ENCODE measurements around the gene PPP1R1C. TPM values are rescaled to one million over a fixed set of nuclear protein-coding genes. Genes with fewer than 3 reads are reported as not detected.
A peak's percentile ranks its signal among the peaks of the same experiment; 100 is the strongest.

Gene PPP1R1C
- total and polyA plus RNA-seq, 9 donors, result 0.40 to 2.7 (median 0.83) TPM

DNA sequence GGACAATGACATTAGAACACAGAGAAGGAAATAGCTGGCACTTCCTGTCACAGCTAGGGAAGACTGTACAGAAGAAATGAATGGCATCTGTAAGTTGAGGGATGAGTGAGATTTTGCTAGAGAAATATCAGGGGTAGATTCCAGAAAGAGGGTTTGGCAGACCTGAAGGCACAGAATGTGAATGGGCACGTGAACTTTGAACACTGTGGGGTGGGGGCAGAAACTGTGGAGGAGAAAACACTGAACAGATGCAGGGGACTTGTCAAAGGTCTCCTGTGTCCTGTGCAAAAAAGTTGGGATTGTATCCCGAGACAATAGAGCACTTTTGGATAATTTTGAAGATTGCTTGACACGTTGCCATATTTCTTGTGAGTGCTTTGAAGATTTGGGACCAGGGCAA, 88.0 kb downstream of the PPP1R1C start:
- Histone ChIP-seq H3K4me1 (ENCODE audit: control insufficient read depth, insufficient read depth, low read length) (no peaks in the 10 kb centered on the region), H3K9me3 (replicated peaks; ENCODE audit: control insufficient read depth, low read depth, low read length) (no peaks in the 10 kb centered on the region), H3K36me3 (ENCODE audit: control insufficient read depth, insufficient read depth, low read length) (no peaks in the 10 kb centered on the region), H3K27me3 (ENCODE audit: control insufficient read depth, insufficient read depth, low read length) (no peaks in the 10 kb centered on the region), H3K4me3 (ENCODE audit: low read length) (no peak overlapping the region), H3K27ac (ENCODE audit: low read length) (no peak overlapping the region)
- DNase-seq, result no peak
- WGBS (ENCODE audit: insufficient coverage), result 66% methylated on average over 2 of the region's 3 CpGs

DNA sequence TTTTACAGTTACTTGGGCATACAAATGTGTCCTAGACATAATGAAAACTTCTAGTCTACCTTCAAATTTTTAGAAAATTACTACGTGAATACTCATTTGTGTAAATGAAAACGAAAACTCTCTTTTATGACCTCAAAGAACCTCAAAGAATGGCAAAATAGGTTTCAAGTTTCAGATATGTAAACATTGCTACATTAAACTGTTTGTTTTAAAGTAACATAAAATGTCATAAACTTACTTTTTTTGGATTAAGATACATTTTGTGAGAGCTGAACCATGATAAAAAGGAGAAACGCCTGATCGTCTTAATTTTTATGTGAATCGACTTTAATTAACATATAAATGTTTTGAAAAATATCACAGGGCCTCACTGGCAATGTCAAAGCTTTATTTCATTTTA, 91.4 kb downstream of the PPP1R1C start:
- Histone ChIP-seq H3K27me3 (ENCODE audit: control insufficient read depth, insufficient read depth, low read length) (no peaks in the 10 kb centered on the region), H3K9me3 (replicated peaks; ENCODE audit: control insufficient read depth, low read depth, low read length) (no peaks in the 10 kb centered on the region), H3K4me3 (ENCODE audit: low read length) (no peak overlapping the region), H3K27ac (ENCODE audit: low read length) (no peak overlapping the region), H3K4me1 (ENCODE audit: control insufficient read depth, insufficient read depth, low read length) (no peaks in the 10 kb centered on the region), H3K36me3 (ENCODE audit: control insufficient read depth, insufficient read depth, low read length) (no peaks in the 10 kb centered on the region)
- WGBS (ENCODE audit: insufficient coverage), result no CpG with 5 or more reads among the region's 5 CpGs
- DNase-seq, result no peak

DNA sequence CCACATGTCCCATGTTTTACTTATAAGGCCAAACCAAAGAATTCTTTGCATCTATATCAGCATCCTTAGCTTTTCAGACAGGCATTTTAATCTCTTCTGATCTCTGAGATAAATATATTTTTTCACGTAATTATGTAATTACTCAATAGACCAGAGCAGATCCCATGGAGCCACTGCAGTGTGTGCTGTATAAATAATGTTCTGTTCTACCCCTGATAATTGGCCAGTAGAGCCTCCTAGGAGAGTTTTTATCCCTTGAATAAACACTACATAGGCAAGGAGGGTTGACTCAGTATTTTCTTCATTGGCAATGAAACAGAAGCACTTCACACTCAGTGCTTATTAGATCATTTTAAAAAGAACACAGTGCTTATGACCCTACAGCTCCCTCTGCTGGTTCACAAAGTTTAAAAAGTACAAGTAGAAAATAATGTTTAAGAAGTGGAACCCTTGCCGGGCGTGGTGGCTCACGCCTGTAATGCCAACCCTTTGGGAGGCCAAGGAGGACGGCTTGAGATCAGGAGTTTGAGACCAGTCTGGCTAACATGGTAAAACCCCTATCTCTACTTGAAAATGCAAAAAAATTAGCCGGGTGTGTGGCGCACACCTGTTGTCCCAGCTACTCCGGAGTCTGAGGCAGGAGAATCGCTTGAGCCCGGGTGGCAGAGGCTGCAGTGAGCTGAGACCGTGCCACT, 91.9 kb downstream of the PPP1R1C start:
- Histone ChIP-seq H3K36me3 (ENCODE audit: control insufficient read depth, insufficient read depth, low read length) (no peaks in the 10 kb centered on the region), H3K4me1 (ENCODE audit: control insufficient read depth, insufficient read depth, low read length) (no peaks in the 10 kb centered on the region), H3K4me3 (ENCODE audit: low read length) (no peak overlapping the region), H3K9me3 (replicated peaks; ENCODE audit: control insufficient read depth, low read depth, low read length) (no peaks in the 10 kb centered on the region), H3K27ac (ENCODE audit: low read length) (no peak overlapping the region), H3K27me3 (ENCODE audit: control insufficient read depth, insufficient read depth, low read length) (no peaks in the 10 kb centered on the region)
- peak; percentile 82 for DNase-seq
- WGBS (ENCODE audit: insufficient coverage), result 61% methylated on average over 9 of the region's 11 CpGs

DNA sequence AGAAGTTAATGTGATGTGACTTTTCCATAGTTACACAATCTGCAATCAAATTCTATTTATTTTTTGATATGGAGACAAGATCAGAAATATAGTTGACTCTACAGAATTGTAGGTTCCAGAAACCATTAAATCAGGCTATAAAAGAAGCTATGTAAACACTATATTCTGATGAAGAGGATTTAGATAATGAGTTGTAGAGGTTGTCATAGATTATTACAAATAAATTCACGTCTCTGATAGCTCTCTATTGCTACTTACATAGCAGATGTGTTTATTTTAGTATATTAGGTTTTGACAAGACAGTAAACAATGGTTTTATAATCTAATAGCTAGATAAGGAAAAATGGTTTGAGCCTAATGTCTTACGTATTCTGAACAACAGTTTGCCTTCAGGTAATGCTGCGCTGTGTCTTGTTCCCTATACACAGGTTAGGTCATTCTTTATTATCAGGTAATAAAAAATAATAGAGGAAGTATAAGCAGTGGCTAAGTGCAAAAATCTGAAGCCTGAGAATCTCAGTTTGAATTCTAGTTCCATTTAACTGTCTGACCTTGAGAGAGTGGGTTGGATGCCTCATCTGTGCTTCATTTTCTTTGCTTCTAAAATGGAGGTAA, 93.4 kb downstream of the PPP1R1C start:
- Histone ChIP-seq H3K27ac (ENCODE audit: low read length) (no peak overlapping the region), H3K4me1 (ENCODE audit: control insufficient read depth, insufficient read depth, low read length) (no peaks in the 10 kb centered on the region), H3K9me3 (replicated peaks; ENCODE audit: control insufficient read depth, low read depth, low read length) (no peaks in the 10 kb centered on the region), H3K4me3 (ENCODE audit: low read length) (no peak overlapping the region), H3K36me3 (ENCODE audit: control insufficient read depth, insufficient read depth, low read length) (no peaks in the 10 kb centered on the region), H3K27me3 (ENCODE audit: control insufficient read depth, insufficient read depth, low read length) (no peaks in the 10 kb centered on the region)
- no CpG with 5 or more reads among the region's 3 CpGs for WGBS (ENCODE audit: insufficient coverage)
- no peak for DNase-seq

DNA sequence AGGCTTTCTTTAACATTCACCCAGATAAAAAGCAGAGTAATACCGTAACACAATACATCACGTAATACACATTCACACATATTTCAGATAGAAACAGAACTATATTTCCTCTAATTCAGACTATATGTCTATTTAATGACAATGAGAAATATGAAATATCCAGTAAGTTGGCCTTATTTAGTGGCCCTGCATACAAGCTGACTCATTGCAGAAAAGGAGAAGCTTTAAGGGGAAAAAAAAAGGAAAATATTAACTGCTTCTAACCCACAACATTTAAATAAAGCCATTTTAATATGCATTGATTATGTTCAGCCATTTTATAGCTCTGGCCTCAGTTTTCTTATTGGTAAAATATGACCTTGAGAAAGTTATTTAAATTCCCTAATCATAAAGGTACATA, 94.8 kb downstream of the PPP1R1C start:
- no peak for DNase-seq
- Histone ChIP-seq H3K4me3 (ENCODE audit: low read length) (no peak overlapping the region), H3K36me3 (ENCODE audit: control insufficient read depth, insufficient read depth, low read length) (no peaks in the 10 kb centered on the region), H3K4me1 (ENCODE audit: control insufficient read depth, insufficient read depth, low read length) (no peaks in the 10 kb centered on the region), H3K27me3 (ENCODE audit: control insufficient read depth, insufficient read depth, low read length) (no peaks in the 10 kb centered on the region), H3K27ac (ENCODE audit: low read length) (no peak overlapping the region), H3K9me3 (replicated peaks; ENCODE audit: control insufficient read depth, low read depth, low read length) (no peaks in the 10 kb centered on the region)
- WGBS (ENCODE audit: insufficient coverage), result no CpG with 5 or more reads among the region's 2 CpGs

DNA sequence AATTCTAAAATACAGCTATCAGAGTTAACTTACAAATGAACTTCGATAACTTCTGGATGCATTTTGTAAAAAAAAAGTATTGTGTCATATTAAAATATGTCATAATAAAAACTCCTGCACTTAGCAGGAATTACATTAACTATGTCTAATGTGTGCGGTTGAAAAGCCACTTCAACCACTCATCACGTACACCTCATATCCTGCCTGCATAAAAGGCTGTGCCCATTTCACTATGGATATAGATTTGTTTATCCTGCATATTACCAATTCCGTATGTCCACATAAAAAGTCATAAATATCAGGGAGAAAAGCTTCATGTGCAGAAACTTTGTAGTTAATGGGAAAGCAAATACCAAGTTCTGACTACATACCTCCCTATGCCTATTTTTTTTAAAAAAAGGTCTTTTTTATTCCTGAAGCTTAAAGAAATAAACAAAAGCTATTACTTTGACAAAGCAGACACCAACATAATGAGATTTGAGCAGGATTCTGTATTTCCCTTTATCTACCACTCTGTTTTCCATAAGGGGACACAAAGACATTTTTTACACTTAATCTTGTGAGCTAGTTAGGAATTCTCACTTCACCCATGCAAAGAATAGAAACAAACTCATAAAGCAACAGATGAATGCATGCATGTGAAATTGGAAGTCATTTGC, 96.1 kb downstream of the PPP1R1C start:
- Histone ChIP-seq H3K4me3 (ENCODE audit: low read length) (no peak overlapping the region), H3K27me3 (ENCODE audit: control insufficient read depth, insufficient read depth, low read length) (no peaks in the 10 kb centered on the region), H3K9me3 (replicated peaks; ENCODE audit: control insufficient read depth, low read depth, low read length) (no peaks in the 10 kb centered on the region), H3K36me3 (ENCODE audit: control insufficient read depth, insufficient read depth, low read length) (no peaks in the 10 kb centered on the region), H3K27ac (ENCODE audit: low read length) (no peak overlapping the region), H3K4me1 (ENCODE audit: control insufficient read depth, insufficient read depth, low read length) (no peaks in the 10 kb centered on the region)
- no CpG with 5 or more reads among the region's 4 CpGs for WGBS (ENCODE audit: insufficient coverage)
- DNase-seq, result no peak

DNA sequence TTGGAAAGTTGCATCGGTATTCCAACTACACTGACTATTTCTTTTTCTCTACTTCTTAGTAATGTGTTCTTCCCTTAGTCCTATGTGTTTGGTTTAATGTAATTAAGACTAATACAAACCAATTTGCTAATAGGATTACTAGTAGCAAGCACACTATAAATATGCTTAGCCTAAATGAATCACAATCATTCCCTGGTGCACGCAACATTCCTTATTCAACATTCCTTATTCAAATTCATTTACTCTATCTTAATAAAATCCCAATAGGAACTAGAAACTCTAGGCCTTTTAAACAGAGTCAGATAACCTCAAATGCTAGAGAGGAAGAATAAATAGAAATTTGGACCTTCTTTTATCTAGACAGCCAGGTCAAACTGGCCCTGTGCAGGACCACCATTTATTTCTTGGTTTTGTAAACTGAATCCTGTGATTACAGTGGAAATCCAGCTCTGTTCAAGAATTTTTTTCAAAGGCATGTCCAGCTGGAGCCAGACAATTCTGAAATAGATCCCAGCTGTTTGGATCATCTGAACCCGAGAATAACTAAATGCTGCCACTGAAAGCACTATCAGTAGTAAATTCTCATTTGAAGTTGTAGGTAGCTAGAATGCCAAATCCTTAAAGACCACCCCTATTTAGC, 103.1 kb downstream of the PPP1R1C start:
- Histone ChIP-seq H3K4me3 (ENCODE audit: low read length) (no peak overlapping the region), H3K27me3 (ENCODE audit: control insufficient read depth, insufficient read depth, low read length) (no peaks in the 10 kb centered on the region), H3K4me1 (ENCODE audit: control insufficient read depth, insufficient read depth, low read length) (no peaks in the 10 kb centered on the region), H3K9me3 (replicated peaks; ENCODE audit: control insufficient read depth, low read depth, low read length) (no peaks in the 10 kb centered on the region), H3K36me3 (ENCODE audit: control insufficient read depth, insufficient read depth, low read length) (no peaks in the 10 kb centered on the region), H3K27ac (ENCODE audit: low read length) (no peak overlapping the region)
- WGBS (ENCODE audit: insufficient coverage), result no CpG with 5 or more reads among the region's 3 CpGs
- peak; percentile 78 for DNase-seq

DNA sequence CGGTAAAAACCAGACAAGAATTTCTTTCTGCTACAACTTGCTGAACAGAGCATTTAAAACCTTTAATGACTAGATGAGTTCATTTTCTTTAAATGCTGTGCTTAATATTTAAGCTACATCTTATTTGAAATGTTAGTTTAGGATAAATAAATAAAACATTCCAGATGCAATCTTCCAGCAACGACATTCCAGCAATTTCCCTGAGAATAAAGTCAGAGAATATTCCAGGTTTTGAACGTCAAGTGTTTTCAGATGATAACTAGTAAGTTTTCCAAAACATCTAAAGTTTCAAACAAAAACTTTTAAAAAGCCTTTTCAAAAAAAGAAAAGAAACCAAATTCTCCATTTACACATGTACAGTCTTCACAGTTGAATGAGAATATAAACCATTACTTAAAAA, 104.8 kb downstream of the PPP1R1C start:
- Histone ChIP-seq H3K36me3 (ENCODE audit: control insufficient read depth, insufficient read depth, low read length) (no peaks in the 10 kb centered on the region), H3K27ac (ENCODE audit: low read length) (no peak overlapping the region), H3K4me3 (ENCODE audit: low read length) (no peak overlapping the region), H3K9me3 (replicated peaks; ENCODE audit: control insufficient read depth, low read depth, low read length) (no peaks in the 10 kb centered on the region), H3K4me1 (ENCODE audit: control insufficient read depth, insufficient read depth, low read length) (no peaks in the 10 kb centered on the region), H3K27me3 (ENCODE audit: control insufficient read depth, insufficient read depth, low read length) (no peaks in the 10 kb centered on the region)
- WGBS (ENCODE audit: insufficient coverage), result no CpG with 5 or more reads among the region's 3 CpGs
- DNase-seq, result peak; percentile 59

DNA sequence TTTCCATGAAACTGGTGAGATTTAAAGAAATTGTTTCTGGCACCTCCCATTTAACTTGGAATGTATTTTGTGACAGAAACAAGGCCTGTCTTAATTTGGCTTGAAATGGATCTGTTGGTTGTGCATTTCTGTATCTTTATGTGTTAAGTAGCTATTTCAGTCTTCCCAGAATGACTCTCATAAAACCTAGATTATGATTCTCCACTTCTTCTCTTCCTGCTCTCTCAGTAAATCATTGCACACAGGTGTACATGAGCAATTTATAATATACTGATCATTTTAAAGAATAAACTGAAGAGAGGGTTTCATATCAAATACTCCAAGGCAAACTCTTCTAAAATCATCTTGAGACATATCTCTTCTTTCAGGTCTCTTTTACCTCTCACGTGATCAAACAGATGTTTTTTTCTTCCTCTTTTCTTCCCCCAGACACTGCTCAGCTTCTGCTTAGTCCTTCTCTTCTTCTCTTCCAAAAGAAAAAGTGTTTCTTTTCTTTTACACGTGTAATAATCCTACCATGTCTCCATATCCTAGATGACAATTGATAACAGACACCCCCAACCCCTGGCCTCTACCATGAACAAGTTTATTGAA, 112.0 kb downstream of the PPP1R1C start:
- 33% methylated on average over 1 of the region's 2 CpGs for whole genome bisulfite sequencing (ENCODE audit: insufficient coverage)
- no peak for DNase-seq
- H3K4me3 ChIP-seq (ENCODE audit: low read length), result no peak overlapping the region
- H3K36me3 ChIP-seq (ENCODE audit: control insufficient read depth, insufficient read depth, low read length), result no peaks in the 10 kb centered on the region
- H3K27me3 ChIP-seq (ENCODE audit: control insufficient read depth, insufficient read depth, low read length), result no peaks in the 10 kb centered on the region
- no peaks in the 10 kb centered on the region for H3K4me1 ChIP-seq (ENCODE audit: control insufficient read depth, insufficient read depth, low read length)
- no peak overlapping the region for H3K27ac ChIP-seq (ENCODE audit: low read length)
- no peaks in the 10 kb centered on the region for H3K9me3 ChIP-seq (replicated peaks; ENCODE audit: control insufficient read depth, low read depth, low read length)

DNA sequence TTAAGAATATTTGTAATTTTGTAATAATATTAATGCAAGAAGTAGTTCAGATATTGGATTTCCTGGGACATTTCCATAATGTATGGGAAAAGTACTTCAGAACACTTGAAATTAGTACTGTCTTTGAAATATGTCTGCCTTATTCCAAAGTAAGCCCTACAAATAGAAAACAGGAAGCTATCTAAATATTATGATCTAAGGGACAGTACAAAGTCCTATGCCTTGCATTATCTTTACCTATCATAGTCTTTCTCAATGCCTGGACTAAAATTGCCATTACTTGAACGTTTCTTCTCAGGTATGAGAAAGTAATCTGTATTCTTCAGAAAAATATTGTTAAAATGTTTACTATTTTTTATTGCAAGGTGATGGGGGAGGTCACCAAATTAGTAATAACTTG, 113.0 kb downstream of the PPP1R1C start:
- WGBS (ENCODE audit: insufficient coverage), result no CpG with 5 or more reads among the region's 1 CpG

More for the DNA sequence above, 113.0 kb downstream of the PPP1R1C start:
- H3K36me3 ChIP-seq (ENCODE audit: control insufficient read depth, insufficient read depth, low read length), result no peaks in the 10 kb centered on the region
- no peaks in the 10 kb centered on the region for H3K4me1 ChIP-seq (ENCODE audit: control insufficient read depth, insufficient read depth, low read length)
- H3K9me3 ChIP-seq (replicated peaks; ENCODE audit: control insufficient read depth, low read depth, low read length), result no peaks in the 10 kb centered on the region
- H3K27me3 ChIP-seq (ENCODE audit: control insufficient read depth, insufficient read depth, low read length), result no peaks in the 10 kb centered on the region
- no peak for DNase-seq
- no peak overlapping the region for H3K4me3 ChIP-seq (ENCODE audit: low read length)
- no peak overlapping the region for H3K27ac ChIP-seq (ENCODE audit: low read length)
